ENCODE data around the gene OR8I2.
"Not testable (repeated sequence)": the region's sequence is repeated elsewhere in the genome, so short reads cannot be mapped to it uniquely, and the experiment has no call there.

Gene OR8I2

GRCh38 chr11:56140151-56140661 is 47.1 kb downstream of the OR8I2 start, which contains the start of gene OR8J3:
Gene OR8J3, minus strand, starts transcription at chr11:56140201. Its CDS starts 2,483 bp downstream, at chr11:56137718.
- no peaks in the 10 kb centered on the region for H3K27me3 ChIP-seq (ENCODE audit: insufficient read depth, low read length)
- no peak within 1 kb of the TSS for H2AFZ ChIP-seq (ENCODE audit: low read length)
- H3K4me3 ChIP-seq (ENCODE audit: low read depth, low read length, poor library complexity, severe bottlenecking): no peak within 1 kb of the TSS
- no peaks in the 10 kb centered on the region for H3K4me1 ChIP-seq (ENCODE audit: insufficient read depth, low read length, severe bottlenecking)
- no peaks in the 10 kb centered on the region for H3K36me3 ChIP-seq (ENCODE audit: insufficient read depth, low read length)
- H3K27ac ChIP-seq (ENCODE audit: low read depth, low read length, poor library complexity, severe bottlenecking): no peak within 1 kb of the TSS
- no peaks in the 10 kb centered on the region for H4K20me1 ChIP-seq (ENCODE audit: insufficient read depth, low read length)
- no peak within 1 kb of the TSS for H3K4me2 ChIP-seq (ENCODE audit: low read length)
- H3K79me2 ChIP-seq (ENCODE audit: insufficient read depth, low read length): no peaks in the 10 kb centered on the region
- TF ChIP-seq CTCF (IDR thresholded peaks at IDR 0.05; ENCODE audit: low read length): no peak
- no peak for TF ChIP-seq EZH2 (IDR thresholded peaks at IDR 0.05; ENCODE audit: borderline replicate concordance, low read length)
- no peaks in the 10 kb centered on the region for H3K9me2 ChIP-seq (ENCODE audit: low read depth, low read length)
- H3F3A ChIP-seq (ENCODE audit: insufficient read depth, low read length): no peaks in the 10 kb centered on the region
- no peak within 1 kb of the TSS for H3K9ac ChIP-seq (ENCODE audit: low read length)
- no peaks in the 10 kb centered on the region for H3K9me3 ChIP-seq (ENCODE audit: low read length)

DNA sequence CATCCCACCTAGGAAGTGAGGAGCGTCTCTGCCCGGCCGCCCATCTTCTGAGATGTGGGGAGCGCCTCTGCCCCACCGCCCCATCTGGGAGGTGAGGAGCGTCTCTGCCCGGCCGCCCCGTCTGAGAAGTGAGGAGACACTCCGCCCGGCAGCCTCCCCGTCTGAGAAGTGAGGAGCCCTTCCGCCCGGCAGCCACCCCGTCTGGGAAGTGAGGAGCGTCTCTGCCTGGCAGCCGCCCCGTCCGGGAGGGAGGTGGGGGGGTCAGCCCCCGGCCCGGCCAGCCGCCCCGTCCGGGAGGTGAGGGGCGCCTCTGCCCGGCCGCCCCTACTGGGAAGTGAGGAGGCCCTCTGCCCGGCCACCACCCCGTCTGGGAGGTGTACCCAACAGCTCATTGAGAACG is 50.6 kb downstream of the OR8I2 start:
- not testable (repeated sequence) for H3F3A ChIP-seq (ENCODE audit: insufficient read depth, low read length); H3K79me2 ChIP-seq (ENCODE audit: insufficient read depth, low read length); H3K4me2 ChIP-seq (ENCODE audit: low read length); H3K9me3 ChIP-seq (ENCODE audit: low read length); H3K27ac ChIP-seq (ENCODE audit: low read depth, low read length, poor library complexity, severe bottlenecking); H2AFZ ChIP-seq (ENCODE audit: low read length); H4K20me1 ChIP-seq (ENCODE audit: insufficient read depth, low read length); H3K9ac ChIP-seq (ENCODE audit: low read length); H3K4me1 ChIP-seq (ENCODE audit: insufficient read depth, low read length, severe bottlenecking); H3K4me3 ChIP-seq (ENCODE audit: low read depth, low read length, poor library complexity, severe bottlenecking); H3K9me2 ChIP-seq (ENCODE audit: low read depth, low read length); H3K27me3 ChIP-seq (ENCODE audit: insufficient read depth, low read length); H3K36me3 ChIP-seq (ENCODE audit: insufficient read depth, low read length)

All from OCI-LY1 (cell line).